ENCODE data around the gene CD80. TPM values are rescaled to one million over a fixed set of nuclear protein-coding genes. Genes with fewer than 3 reads are reported as not detected.

CD80 gene
- total RNA-seq, 1 donor from 2014 or later: not detected

DNA sequence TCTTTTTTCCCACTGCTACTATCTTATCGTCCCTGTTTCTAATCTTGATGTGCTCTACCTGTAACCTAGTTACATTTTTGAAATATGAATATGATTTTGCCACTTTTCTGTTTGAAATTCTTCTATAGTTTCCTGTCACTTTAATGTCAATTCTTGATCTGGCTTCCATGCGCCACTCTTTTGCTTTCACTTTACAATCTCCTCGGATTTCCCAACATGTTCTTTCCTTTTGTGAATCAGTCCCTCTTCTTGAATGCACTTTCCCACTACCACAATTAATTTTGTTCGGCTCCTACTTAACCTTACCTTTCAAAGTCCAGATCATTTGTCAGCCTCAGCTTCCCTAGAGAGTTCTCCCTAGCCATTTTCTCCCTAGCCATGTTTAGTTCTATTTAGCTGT, 52.8 kb downstream of the CD80 start:
- TF ChIP-seq, protein P1, sequence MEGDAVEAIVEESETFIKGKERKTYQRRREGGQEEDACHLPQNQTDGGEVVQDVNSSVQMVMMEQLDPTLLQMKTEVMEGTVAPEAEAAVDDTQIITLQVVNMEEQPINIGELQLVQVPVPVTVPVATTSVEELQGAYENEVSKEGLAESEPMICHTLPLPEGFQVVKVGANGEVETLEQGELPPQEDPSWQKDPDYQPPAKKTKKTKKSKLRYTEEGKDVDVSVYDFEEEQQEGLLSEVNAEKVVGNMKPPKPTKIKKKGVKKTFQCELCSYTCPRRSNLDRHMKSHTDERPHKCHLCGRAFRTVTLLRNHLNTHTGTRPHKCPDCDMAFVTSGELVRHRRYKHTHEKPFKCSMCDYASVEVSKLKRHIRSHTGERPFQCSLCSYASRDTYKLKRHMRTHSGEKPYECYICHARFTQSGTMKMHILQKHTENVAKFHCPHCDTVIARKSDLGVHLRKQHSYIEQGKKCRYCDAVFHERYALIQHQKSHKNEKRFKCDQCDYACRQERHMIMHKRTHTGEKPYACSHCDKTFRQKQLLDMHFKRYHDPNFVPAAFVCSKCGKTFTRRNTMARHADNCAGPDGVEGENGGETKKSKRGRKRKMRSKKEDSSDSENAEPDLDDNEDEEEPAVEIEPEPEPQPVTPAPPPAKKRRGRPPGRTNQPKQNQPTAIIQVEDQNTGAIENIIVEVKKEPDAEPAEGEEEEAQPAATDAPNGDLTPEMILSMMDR (IDR thresholded peaks at IDR 0.05; ENCODE audit: partially characterized antibody, unreplicated experiment): no peak
- DNase-seq: no peak
- Mint-ChIP-seq H3K4me3 (ENCODE audit: unreplicated experiment) (no peak overlapping the region), H3K27ac (ENCODE audit: unreplicated experiment) (no peak overlapping the region), H3K9me3 (ENCODE audit: unreplicated experiment) (no peaks in the 10 kb centered on the region), H3K4me1 (ENCODE audit: low read depth, unreplicated experiment) (no peaks in the 10 kb centered on the region), H3K36me3 (ENCODE audit: unreplicated experiment) (no peaks in the 10 kb centered on the region), H3K27me3 (ENCODE audit: unreplicated experiment) (peaks cover 2% of the 10 kb centered on the region)

DNA sequence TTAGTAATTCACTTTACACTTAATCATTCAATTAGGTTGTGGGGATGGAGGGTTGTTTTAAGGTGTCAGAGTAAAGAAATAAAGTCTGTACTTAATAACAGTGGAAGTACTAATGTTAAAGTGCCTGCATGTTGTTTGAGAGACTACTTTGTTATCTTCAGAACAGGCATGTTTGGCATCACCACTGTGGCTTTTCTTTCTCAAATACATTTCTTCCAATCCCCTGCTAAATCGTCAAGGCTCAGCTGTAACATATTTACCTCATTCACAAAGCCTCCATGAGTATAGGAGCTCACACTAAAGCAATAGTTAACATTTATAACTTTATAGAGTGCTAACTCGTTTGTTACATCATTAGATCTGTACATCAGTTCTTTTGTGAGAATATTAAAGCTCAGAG, 58.5 kb downstream of the CD80 start:
- peaks cover 3% of the 10 kb centered on the region for H3K9me3 Mint-ChIP-seq (ENCODE audit: unreplicated experiment)

GRCh38 chr3:119500265-119500664, 59.1 kb downstream of the CD80 start:
- Mint-ChIP-seq H3K27me3 (ENCODE audit: unreplicated experiment) (peaks cover 2% of the 10 kb centered on the region), H3K4me1 (ENCODE audit: low read depth, unreplicated experiment) (peaks cover 7% of the 10 kb centered on the region), H3K27ac (ENCODE audit: unreplicated experiment) (no peak overlapping the region), H3K36me3 (ENCODE audit: unreplicated experiment) (no peaks in the 10 kb centered on the region), H3K4me3 (ENCODE audit: unreplicated experiment) (peak overlapping the region; percentile 30), H3K9me3 (ENCODE audit: unreplicated experiment) (peaks cover 3% of the 10 kb centered on the region)
- DNase-seq: no peak
- TF ChIP-seq, protein P1 (IDR thresholded peaks at IDR 0.05; ENCODE audit: partially characterized antibody, unreplicated experiment): no peak

More for the DNA sequence above, 58.5 kb downstream of the CD80 start:
- no peak for DNase-seq
- H3K27ac Mint-ChIP-seq (ENCODE audit: unreplicated experiment): no peak overlapping the region
- H3K4me1 Mint-ChIP-seq (ENCODE audit: low read depth, unreplicated experiment): peaks cover 7% of the 10 kb centered on the region
- H3K27me3 Mint-ChIP-seq (ENCODE audit: unreplicated experiment): peaks cover 2% of the 10 kb centered on the region
- TF ChIP-seq, protein P1 (IDR thresholded peaks at IDR 0.05; ENCODE audit: partially characterized antibody, unreplicated experiment): no peak
- H3K4me3 Mint-ChIP-seq (ENCODE audit: unreplicated experiment): no peak overlapping the region
- no peaks in the 10 kb centered on the region for H3K36me3 Mint-ChIP-seq (ENCODE audit: unreplicated experiment)

DNA sequence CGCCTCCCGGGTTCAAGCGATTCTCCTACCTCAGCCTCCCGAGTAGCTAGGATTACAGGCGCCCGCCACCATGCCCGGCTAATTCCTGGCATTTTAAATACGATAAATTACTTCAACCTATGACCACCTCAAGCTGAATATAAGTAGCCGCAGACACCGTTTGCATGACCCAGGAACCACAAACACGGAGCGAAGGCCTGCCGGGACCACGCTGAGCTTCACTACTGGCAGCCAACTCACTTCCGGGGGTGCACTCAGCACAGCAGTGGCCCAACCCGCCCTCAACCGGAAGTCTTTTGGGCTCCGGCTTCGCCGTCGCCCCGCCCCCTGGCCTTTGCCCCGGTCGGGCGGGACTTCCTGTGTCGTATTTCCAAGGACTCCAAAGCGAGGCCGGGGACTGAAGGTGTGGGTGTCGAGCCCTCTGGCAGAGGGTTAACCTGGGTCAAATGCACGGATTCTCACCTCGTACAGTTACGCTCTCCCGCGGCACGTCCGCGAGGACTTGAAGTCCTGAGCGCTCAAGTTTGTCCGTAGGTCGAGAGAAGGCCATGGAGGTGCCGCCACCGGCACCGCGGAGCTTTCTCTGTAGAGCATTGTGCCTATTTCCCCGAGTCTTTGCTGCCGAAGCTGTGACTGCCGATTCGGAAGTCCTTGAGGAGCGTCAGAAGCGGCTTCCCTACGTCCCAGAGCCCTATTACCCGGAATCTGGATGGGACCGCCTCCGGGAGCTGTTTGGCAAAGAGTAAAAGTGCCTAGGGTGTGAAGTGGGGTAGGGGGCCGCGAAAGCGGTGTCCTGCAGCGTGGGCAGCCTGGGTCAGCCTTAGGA, 61.0 kb downstream of the CD80 start, which contains the start of gene TIMMDC1:
TIMMDC1 (plus strand) TSS at position 362 of the 826 bp plus-strand sequence; CDS start at position 549, 187 bp downstream.
- peak; percentile 98 for DNase-seq
- Mint-ChIP-seq H3K9me3 (ENCODE audit: unreplicated experiment) (peaks cover 3% of the 10 kb centered on the region), H3K4me3 (ENCODE audit: unreplicated experiment) (peak within 1 kb of the TSS; percentile 98), H3K27ac (ENCODE audit: unreplicated experiment) (peak within 1 kb of the TSS; percentile 95), H3K4me1 (ENCODE audit: low read depth, unreplicated experiment) (peaks cover 7% of the 10 kb centered on the region), H3K27me3 (ENCODE audit: unreplicated experiment) (peaks cover 2% of the 10 kb centered on the region), H3K36me3 (ENCODE audit: unreplicated experiment) (no peaks in the 10 kb centered on the region)
- TF ChIP-seq, protein P1 (IDR thresholded peaks at IDR 0.05; ENCODE audit: partially characterized antibody, unreplicated experiment): no peak

DNA sequence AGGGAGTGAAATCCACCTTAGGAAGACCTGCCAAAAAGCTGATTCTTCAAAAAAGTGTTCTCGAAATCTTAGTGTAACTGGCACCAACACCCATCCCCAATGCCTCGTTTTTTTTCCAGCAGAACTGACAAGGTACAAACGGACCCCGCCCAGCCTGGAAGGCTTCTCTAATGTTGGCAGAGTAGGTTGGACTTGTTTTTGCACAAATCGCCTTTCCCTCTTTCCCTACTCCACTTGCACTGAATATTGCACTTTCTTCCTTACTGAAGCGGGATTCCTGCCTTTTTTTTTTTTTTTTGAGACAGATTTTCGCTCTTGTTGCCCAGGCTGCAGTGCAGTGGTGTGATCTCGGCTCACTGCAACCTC, 61.6 kb downstream of the CD80 start:
- Mint-ChIP-seq H3K9me3 (ENCODE audit: unreplicated experiment) (peaks cover 3% of the 10 kb centered on the region), H3K4me1 (ENCODE audit: low read depth, unreplicated experiment) (peaks cover 7% of the 10 kb centered on the region), H3K27me3 (ENCODE audit: unreplicated experiment) (peaks cover 2% of the 10 kb centered on the region), H3K4me3 (ENCODE audit: unreplicated experiment) (peak overlapping the region; percentile 98), H3K36me3 (ENCODE audit: unreplicated experiment) (no peaks in the 10 kb centered on the region), H3K27ac (ENCODE audit: unreplicated experiment) (peak overlapping the region; percentile 95)
- no peak for DNase-seq
- TF ChIP-seq, protein P1 (IDR thresholded peaks at IDR 0.05; ENCODE audit: partially characterized antibody, unreplicated experiment): no peak

All from glutamatergic neuron (in vitro differentiated cells).